Neural cell (in vitro differentiated cells): ENCODE results near the gene TIAM2. TPM values are rescaled to one million over a fixed set of nuclear protein-coding genes. Genes with fewer than 3 reads are reported as not detected.

ENCODE experiments used
- H2AFZ ChIP-seq: fragments of 200-600, 300-800 bp; sonication (generic), shearing (Covaris generic); 2 replicates; pipeline ENCODE4 v1.6.0; 2014; ENCODE audit warnings: low read depth, mild to moderate bottlenecking, antibody characterized with exemption, low read length, moderate library complexity
- H3F3A ChIP-seq: fragments of 200-600 bp; shearing (Covaris generic); 2 replicates; pipeline ENCODE4 v1.6.1; 2016; ENCODE audit warnings: mild to moderate bottlenecking, moderate library complexity, mixed read lengths, antibody characterized with exemption, low read length; ENCODE audit not compliant: insufficient read depth, poor library complexity, severe bottlenecking
- H3K27ac ChIP-seq: fragments of 200-600, 300-800 bp; sonication (generic), shearing (Covaris generic); 2 replicates; pipeline ENCODE4 v1.5.1; 2014; ENCODE audit warnings: mild to moderate bottlenecking, low read length, moderate library complexity
- H3K27me3 ChIP-seq: fragments of 300-800, 200-600 bp; sonication (generic), shearing (Covaris generic); 2 replicates; pipeline ENCODE4 v1.6.0; 2014; ENCODE audit warnings: mild to moderate bottlenecking, low read depth, low read length, moderate library complexity; ENCODE audit not compliant: insufficient read depth
- H3K36me3 ChIP-seq: fragments of 300-800, 200-600 bp; sonication (generic), shearing (Covaris generic); 2 replicates; pipeline ENCODE4 v1.5.1; 2014; ENCODE audit warnings: mild to moderate bottlenecking, antibody characterized with exemption, low read length, moderate library complexity; ENCODE audit not compliant: insufficient read depth
- H3K4me2 ChIP-seq: fragments of 300-800, 200-600 bp; sonication (generic), shearing (Covaris generic); 2 replicates; pipeline ENCODE4 v1.6.0; 2014; ENCODE audit warnings: mild to moderate bottlenecking, low read length
- H3K4me3 ChIP-seq: fragments of 300-800, 200-600 bp; sonication (generic), shearing (Covaris generic); 2 replicates; pipeline ENCODE4 v1.5.1; 2014; ENCODE audit warnings: mild to moderate bottlenecking, low read length, moderate library complexity
- H3K79me2 ChIP-seq: fragments of 200-600 bp; shearing (Covaris generic); replicated peaks from 2 replicates; pipeline ENCODE4 v1.6.0; 2014; ENCODE audit warnings: mild to moderate bottlenecking, low read length, moderate library complexity; ENCODE audit not compliant: insufficient read depth
- H3K9ac ChIP-seq: fragments of 300-800, 200-600 bp; sonication (generic), shearing (Covaris generic); 2 replicates; pipeline ENCODE4 v1.6.1; 2016; ENCODE audit warnings: mild to moderate bottlenecking, low read length, mixed read lengths
- H3K9me2 ChIP-seq: fragments of 200-600 bp; shearing (Covaris generic); 2 replicates; pipeline ENCODE4 v1.6.1; 2016; ENCODE audit warnings: mild to moderate bottlenecking, low read length, mixed read lengths; ENCODE audit not compliant: insufficient read depth
- H3K9me3 ChIP-seq: fragments of 200-600, 300-800 bp; sonication (generic), shearing (Covaris generic); 2 replicates; pipeline ENCODE4 v1.6.1; 2016; ENCODE audit warnings: mild to moderate bottlenecking, mixed run types, low read length, moderate library complexity, mixed read lengths
- H4K20me1 ChIP-seq: fragments of 200-600 bp; shearing (Covaris generic); 2 replicates; pipeline ENCODE4 v1.6.1; 2016; ENCODE audit warnings: mild to moderate bottlenecking, mixed run types; ENCODE audit not compliant: insufficient read depth
- CTCF ChIP-seq: fragments of 450-650 bp; IDR thresholded peaks from 2 replicates; pipeline ENCODE4 v1.5.1; 2014; ENCODE audit warnings: antibody characterized with exemption, mild to moderate bottlenecking, moderate library complexity; ENCODE audit not compliant: poor library complexity, severe bottlenecking
- EP300 ChIP-seq: fragments of 450-650 bp; conservative IDR thresholded peaks from 2 replicates; pipeline ENCODE4 v1.6.1; 2014; ENCODE audit warnings: antibody characterized with exemption, mild to moderate bottlenecking, moderate library complexity; ENCODE audit not compliant: poor library complexity, severe bottlenecking
- EZH2 ChIP-seq: fragments of 200-600, 300-800 bp; shearing (Covaris generic), sonication (generic); IDR thresholded peaks from 2 replicates; pipeline ENCODE4 v1.6.1; 2014; ENCODE audit warnings: antibody characterized with exemption, low read length, borderline replicate concordance, mild to moderate bottlenecking; ENCODE audit not compliant: insufficient read depth, poor library complexity, severe bottlenecking
- MXI1 ChIP-seq: fragments of 450-650 bp; conservative IDR thresholded peaks from 2 replicates; pipeline ENCODE4 v1.6.1; 2014; ENCODE audit warnings: antibody characterized with exemption, mild to moderate bottlenecking; ENCODE audit not compliant: poor library complexity, severe bottlenecking
- POLR2AphosphoS5 ChIP-seq: IDR thresholded peaks from 2 replicates; pipeline ENCODE4 v1.6.1; 2012
- RAD21 ChIP-seq: fragments of 450-650 bp; conservative IDR thresholded peaks from 2 replicates; pipeline ENCODE4 v1.6.1; 2014; ENCODE audit warnings: antibody characterized with exemption, mild to moderate bottlenecking, moderate library complexity
- REST ChIP-seq: IDR thresholded peaks from 2 replicates; pipeline ENCODE4 v1.6.1; 2012; ENCODE audit warnings: borderline replicate concordance
- SMC3 ChIP-seq: fragments of 450-650 bp; conservative IDR thresholded peaks from 2 replicates; pipeline ENCODE4 v1.6.1; 2014; ENCODE audit warnings: antibody characterized with exemption, mild to moderate bottlenecking, moderate library complexity; ENCODE audit not compliant: poor library complexity
- TAF1 ChIP-seq: IDR thresholded peaks from 2 replicates; pipeline ENCODE4 v1.6.1; 2012; ENCODE audit warnings: low read depth
- polyA plus RNA-seq: library from polyadenylated mRNA; depleted of rRNA; stranded (reverse); fragments of >200 nt; gene quantifications from 2 replicates; pipeline ENCODE4 v1.2.3, GENCODE V29; 2014

The TIAM2 gene
- polyA plus RNA-seq, 1 donor from 2014 or later: 73.3 TPM

- H3K27ac ChIP-seq: no peak overlapping the region
- no peaks in the 10 kb centered on the region for H3K9me2 ChIP-seq
- H3K9me3 ChIP-seq: no peaks in the 10 kb centered on the region
- TF ChIP-seq TAF1: no peak
- no peak for TF ChIP-seq RAD21
- TF ChIP-seq CTCF: no peak
- TF ChIP-seq EP300: no peak
- no peak for TF ChIP-seq REST
- TF ChIP-seq EZH2: no peak
- TF ChIP-seq MXI1: no peak
- no peak for TF ChIP-seq SMC3
- TF ChIP-seq POLR2AphosphoS5: no peak
- no peaks in the 10 kb centered on the region for H3F3A ChIP-seq
- no peaks in the 10 kb centered on the region for H3K79me2 ChIP-seq
- H3K4me3 ChIP-seq: no peak overlapping the region
- no peaks in the 10 kb centered on the region for H3K27me3 ChIP-seq
- no peak overlapping the region for H2AFZ ChIP-seq
- H3K4me2 ChIP-seq: no peak overlapping the region
- H4K20me1 ChIP-seq: no peaks in the 10 kb centered on the region
- no peak overlapping the region for H3K9ac ChIP-seq
- H3K36me3 ChIP-seq: no peaks in the 10 kb centered on the region
Measured at GRCh38 chr6:154980273-154981078, 14.6 kb upstream of the TIAM2 start.

- H3F3A ChIP-seq: no peaks in the 10 kb centered on the region
- H2AFZ ChIP-seq: no peak overlapping the region
- no peaks in the 10 kb centered on the region for H3K36me3 ChIP-seq
- no peaks in the 10 kb centered on the region for H3K27me3 ChIP-seq
- no peaks in the 10 kb centered on the region for H3K9me2 ChIP-seq
- no peak overlapping the region for H3K4me2 ChIP-seq
- peak; percentile 41 for TF ChIP-seq POLR2AphosphoS5
- no peak for TF ChIP-seq RAD21
- H3K27ac ChIP-seq: no peak overlapping the region
- no peak overlapping the region for H3K9ac ChIP-seq
- H3K9me3 ChIP-seq: no peaks in the 10 kb centered on the region
- no peak overlapping the region for H3K4me3 ChIP-seq
- no peaks in the 10 kb centered on the region for H3K79me2 ChIP-seq
- H4K20me1 ChIP-seq: no peaks in the 10 kb centered on the region
Measured at GRCh38 chr6:154981079-154981870, 13.8 kb upstream of the TIAM2 start.
